ENCODE measurements around the gene PSMB4.
A peak's percentile ranks its signal among the peaks of the same experiment; 100 is the strongest.
"Not testable (repeated sequence)": the region's sequence is repeated elsewhere in the genome, so short reads cannot be mapped to it uniquely, and the experiment has no call there.

The PSMB4 gene

GRCh38 chr1:151390221-151391078 is 8.9 kb upstream of the PSMB4 start:
- DNase-seq: not testable (repeated sequence)

- no peak for DNase-seq
Observed at GRCh38 chr1:151391079-151391563, 8.3 kb upstream of the PSMB4 start.

- no peak for DNase-seq
Observed at GRCh38 chr1:151393583-151393982, 5.8 kb upstream of the PSMB4 start.

GRCh38 chr1:151396265-151396664 is 3.1 kb upstream of the PSMB4 start:
- not testable (repeated sequence) for DNase-seq

GRCh38 chr1:151401125-151401788 is 1.9 kb downstream of the PSMB4 start:
- DNase-seq: no peak

GRCh38 chr1:151401860-151402259 is 2.5 kb downstream of the PSMB4 start:
- DNase-seq: no peak

- no peak for DNase-seq
Observed at GRCh38 chr1:151402764-151403163, 3.4 kb downstream of the PSMB4 start.

- no peak for DNase-seq
Observed at GRCh38 chr1:151403612-151404011, 4.2 kb downstream of the PSMB4 start.

GRCh38 chr1:151405187-151405951 is 6.0 kb downstream of the PSMB4 start:
- no peak for DNase-seq

GRCh38 chr1:151406176-151406575 is 6.8 kb downstream of the PSMB4 start:
- no peak for DNase-seq

GRCh38 chr1:151407304-151407703 is 7.9 kb downstream of the PSMB4 start:
- no peak for DNase-seq

GRCh38 chr1:151408891-151409290 is 9.5 kb downstream of the PSMB4 start:
- DNase-seq: peak; percentile 18

- DNase-seq: no peak
Observed at GRCh38 chr1:151411884-151412283, 12.5 kb downstream of the PSMB4 start.

- peak; percentile 64 for DNase-seq
Observed at GRCh38 chr1:151416231-151416630, 16.9 kb downstream of the PSMB4 start.

GRCh38 chr1:151418081-151418480 is 18.7 kb downstream of the PSMB4 start:
- no peak for DNase-seq

- DNase-seq: no peak
Observed at GRCh38 chr1:151419819-151420218, 20.4 kb downstream of the PSMB4 start.

GRCh38 chr1:151425103-151425502 is 25.7 kb downstream of the PSMB4 start:
- DNase-seq: no peak

- no peak for DNase-seq
Observed at GRCh38 chr1:151428068-151428467, 28.7 kb downstream of the PSMB4 start.

GRCh38 chr1:151433827-151434226 is 34.5 kb downstream of the PSMB4 start:
- DNase-seq: not testable (repeated sequence)

- DNase-seq: no peak
Observed at GRCh38 chr1:151435174-151435573, 35.8 kb downstream of the PSMB4 start.

- DNase-seq: no peak
Observed at GRCh38 chr1:151436985-151437384, 37.6 kb downstream of the PSMB4 start.

- DNase-seq: not testable (repeated sequence)
Observed at GRCh38 chr1:151437396-151437795, 38.0 kb downstream of the PSMB4 start.
